UCSD-AML1 (cell line): ENCODE results near the gene ZP3.
"Not testable (repeated sequence)": the region's sequence is repeated elsewhere in the genome, so short reads cannot be mapped to it uniquely, and the experiment has no call there.

Source experiments
- DNase-seq: peaks from one replicate; lab custom pipeline; 2025; ENCODE audit not compliant: unreplicated experiment; lab: John Stamatoyannopoulos, UW

The ZP3 gene

DNA sequence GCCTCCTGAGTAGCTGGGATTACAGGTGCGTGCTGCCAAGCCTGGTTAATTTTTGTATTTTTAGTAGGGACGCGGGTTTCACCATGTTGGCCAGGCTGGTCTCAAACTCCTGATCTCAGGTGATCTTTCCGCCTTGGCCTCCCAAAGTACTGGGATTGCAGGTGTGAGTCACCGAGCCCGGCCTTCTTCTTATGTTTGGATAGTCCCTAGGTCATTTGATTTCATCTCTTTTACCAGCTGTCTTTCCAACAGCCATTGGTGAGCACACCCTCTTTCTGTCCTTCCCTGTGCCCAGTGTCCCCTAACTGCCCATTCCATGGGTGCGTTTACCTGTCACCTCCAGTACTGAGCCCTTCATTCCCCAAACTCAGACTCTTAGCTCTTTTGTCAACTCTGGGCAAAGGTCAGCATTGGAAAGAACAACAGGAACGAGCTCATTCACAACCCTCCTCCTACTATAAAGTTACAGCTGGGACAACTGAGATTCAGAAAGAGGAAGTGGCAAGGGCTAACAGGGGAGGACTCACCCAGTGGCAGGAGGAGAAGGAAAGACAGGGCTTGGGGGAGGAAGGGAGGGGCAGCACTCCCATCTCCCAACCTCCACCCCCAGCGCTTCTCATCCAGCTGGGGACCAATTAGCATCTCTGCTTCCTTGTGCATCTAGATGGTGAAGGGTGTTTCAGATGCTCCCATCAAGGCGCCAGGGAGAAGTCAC is 20.8 kb upstream of the ZP3 start:
- DNase-seq: peak; percentile 34

GRCh38 chr7:76405738-76406137 is 19.0 kb upstream of the ZP3 start:
- DNase-seq: no peak

DNA sequence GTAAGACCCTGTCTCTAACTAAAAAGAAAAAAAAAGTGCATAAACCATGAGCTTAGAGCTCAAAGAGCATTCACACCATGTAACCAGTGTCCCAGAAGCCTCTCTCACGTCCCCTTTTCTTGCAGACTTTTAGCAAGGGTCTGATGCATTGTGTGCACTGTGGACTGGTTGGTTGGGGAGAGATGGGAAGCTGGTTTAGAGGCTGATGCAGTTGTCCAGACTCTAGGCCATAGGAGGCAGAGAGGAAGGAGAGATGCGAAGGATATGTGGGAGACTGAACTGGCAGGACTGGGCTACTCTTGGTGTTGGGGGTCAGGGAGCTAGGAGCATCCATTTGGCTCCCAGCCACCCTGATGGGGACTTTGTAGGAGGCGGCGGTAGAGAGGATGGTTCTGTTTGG is 17.0 kb upstream of the ZP3 start:
- DNase-seq: no peak

- no peak for DNase-seq
Measured at GRCh38 chr7:76408121-76408560, 16.6 kb upstream of the ZP3 start.

- no peak for DNase-seq
Measured at GRCh38 chr7:76409537-76409936, 15.2 kb upstream of the ZP3 start, which contains the start of gene SSC4D. TSS of gene SSC4D (minus strand) at chr7:76409697. CDS start at chr7:76404439, 5,258 bp downstream.

- no peak for DNase-seq
Measured at GRCh38 chr7:76411626-76412025, 13.1 kb upstream of the ZP3 start.

- DNase-seq: no peak
Measured at GRCh38 chr7:76412249-76412648, 12.5 kb upstream of the ZP3 start.

DNA sequence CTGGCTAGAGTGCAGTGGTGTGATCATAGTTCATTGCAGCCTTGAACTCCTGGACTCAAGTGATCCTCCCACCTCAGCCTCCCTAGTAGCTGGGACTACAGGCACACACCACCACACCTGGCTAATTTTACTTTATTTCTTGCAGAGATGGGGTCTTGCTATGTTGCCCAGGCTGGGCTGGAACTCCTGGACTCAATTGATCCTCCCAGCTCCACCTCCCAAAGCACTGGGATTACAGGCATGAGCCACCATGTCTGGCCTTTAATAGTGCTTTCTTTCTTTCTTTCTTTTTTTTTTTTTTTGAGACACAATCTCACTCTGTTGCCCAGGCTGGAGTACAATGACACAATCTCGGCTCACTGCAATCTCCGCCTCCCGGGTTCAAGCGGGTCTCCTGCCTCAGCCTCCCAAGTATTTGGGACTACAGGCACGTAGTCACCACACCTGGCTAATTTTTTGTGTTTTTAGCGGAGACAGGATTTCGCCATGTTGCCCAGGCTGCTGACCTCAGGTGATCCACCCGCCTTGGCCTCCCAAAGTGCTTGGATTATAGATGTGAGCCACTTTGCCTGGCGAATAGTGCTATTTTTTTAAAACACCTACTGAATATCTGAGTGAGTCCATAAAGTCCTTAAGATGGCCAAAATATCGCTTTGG is 7.0 kb upstream of the ZP3 start:
- not testable (repeated sequence) for DNase-seq

GRCh38 chr7:76421097-76421496 is 3.7 kb upstream of the ZP3 start:
- not testable (repeated sequence) for DNase-seq

DNA sequence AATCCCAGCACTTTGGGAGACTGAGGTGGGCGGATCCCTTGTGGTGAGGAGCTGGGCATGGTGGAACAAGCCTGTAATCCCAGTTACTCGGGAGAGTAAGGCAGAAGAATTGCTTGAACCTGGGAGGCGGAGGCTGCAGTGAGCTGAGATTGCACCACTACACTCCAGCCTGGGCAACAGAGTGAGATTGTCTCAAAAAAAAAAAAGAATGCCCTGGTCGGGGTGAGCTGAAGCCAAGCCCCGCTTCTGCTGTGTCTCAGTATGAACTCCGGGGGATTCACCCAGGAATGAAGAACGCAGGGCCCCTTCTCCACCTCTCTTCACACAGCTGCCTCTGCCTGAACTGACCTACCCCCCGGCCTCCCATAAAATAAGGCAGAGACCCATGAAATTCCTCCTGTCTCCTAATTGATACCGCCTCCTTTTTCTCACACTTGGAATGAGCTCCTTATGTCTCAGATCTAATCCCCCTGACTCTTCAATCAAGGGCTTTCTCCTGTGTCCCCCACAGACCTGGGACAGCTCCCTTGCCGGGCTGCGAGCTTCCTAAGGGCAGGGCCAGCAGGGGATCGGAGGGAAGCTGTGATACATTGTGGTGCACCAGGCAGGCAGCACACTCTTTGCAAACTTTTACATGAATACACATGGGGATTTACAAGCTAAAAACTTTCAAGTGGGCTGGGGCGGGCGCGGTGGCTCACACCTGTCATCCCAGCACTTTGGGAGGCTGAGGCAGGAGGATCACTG is 911 bp upstream of the ZP3 start:
- DNase-seq: no peak

GRCh38 chr7:76425156-76425555 is 406 bp downstream of the ZP3 start:
- no peak for DNase-seq

- DNase-seq: not testable (repeated sequence)
Measured at GRCh38 chr7:76425558-76425957, 808 bp downstream of the ZP3 start.

DNA sequence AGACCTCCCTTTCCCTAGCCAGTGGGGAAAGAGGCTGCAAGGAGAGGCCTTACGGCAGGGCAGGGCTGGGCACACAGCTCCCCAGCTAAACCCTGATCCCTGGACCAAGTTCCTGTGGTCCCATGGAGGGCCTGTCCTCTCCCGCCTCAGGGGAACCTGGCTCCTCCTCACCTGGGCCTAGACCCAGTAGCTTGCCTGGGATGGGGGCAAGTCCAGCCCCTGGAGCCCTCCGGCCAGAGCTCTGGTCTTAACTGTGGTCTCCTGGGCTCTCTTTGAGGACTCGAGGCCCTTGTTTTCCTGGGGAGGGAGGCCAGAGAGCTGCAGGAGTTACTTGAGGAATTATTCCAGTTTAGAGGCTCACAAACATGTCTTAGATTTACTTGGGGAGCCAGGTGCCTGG is 1.5 kb downstream of the ZP3 start:
- no peak for DNase-seq

- no peak for DNase-seq
Measured at GRCh38 chr7:76427635-76428034, 2.9 kb downstream of the ZP3 start.

DNA sequence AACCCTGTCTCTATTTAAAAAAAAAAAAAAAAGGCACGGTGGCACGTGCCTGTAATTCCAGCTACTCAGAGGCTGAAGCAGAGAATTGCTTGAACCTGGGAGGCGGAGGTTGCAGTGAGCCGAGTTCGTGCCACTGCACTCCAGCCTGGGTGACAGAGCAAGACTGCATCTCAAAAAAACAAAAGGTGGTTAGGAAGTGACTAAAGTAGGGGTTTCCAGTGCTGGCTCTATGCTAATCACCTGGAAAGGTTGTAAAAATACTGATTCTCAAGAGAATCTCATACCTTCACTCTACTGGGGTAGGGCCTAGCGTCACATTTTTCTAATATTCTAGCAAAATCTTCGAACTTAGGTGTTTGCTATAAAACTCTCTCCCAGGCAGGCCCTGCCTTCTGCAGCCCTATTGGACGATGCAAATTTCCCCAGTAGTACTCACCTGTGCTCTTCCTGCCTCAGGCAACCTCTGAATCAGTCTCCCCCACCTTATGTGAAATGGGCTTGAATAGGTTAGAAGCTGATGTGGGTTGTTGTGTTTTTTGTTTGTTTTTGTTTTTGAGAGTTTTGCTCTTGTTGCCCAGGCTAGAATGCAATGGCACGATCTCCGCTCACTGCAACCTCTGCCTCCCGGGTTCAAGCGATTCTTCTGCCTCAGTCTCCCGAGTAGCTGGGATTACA is 3.5 kb downstream of the ZP3 start:
- no peak for DNase-seq

- peak; percentile 51 for DNase-seq
Measured at GRCh38 chr7:76428868-76429805, 4.4 kb downstream of the ZP3 start.

DNA sequence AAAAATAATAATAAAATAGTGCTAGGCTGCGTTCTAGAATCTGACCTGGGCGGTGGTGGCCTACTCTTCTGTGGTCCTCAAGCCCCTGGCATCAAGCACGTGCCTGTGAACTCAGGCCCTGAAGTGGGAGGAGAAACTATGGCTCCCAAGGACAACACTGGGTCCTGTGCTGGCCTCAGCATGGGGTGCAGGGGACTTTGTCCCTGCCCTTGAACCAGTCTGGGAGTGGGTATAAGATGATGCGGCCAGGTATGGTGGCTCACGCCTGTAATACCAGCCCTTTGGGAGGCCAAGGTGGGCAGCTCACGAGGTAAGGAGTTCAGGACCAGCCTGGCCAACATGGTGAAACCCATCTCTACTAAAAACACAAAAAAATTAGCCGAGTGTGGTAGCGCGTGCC is 5.5 kb downstream of the ZP3 start:
- DNase-seq: no peak

DNA sequence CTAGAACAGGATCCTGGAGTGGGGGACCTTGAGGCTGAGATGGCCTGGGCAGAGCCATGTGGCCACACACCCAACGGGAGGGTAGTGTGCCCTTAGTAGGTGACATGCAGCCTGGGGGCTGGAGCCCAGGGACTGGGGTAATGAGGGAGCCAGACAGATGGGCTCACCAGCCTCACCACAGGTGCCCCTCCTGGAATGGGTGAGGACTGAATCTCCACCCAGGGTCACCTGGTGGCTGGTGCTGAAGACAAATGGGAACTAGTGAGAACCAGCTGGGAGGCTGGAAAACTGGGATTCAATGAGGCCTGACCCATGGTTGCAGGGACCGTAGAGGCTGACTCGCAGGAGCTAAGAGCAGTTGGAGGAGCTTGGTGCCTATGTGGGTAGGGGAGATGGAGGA is 6.1 kb downstream of the ZP3 start:
- DNase-seq: no peak

DNA sequence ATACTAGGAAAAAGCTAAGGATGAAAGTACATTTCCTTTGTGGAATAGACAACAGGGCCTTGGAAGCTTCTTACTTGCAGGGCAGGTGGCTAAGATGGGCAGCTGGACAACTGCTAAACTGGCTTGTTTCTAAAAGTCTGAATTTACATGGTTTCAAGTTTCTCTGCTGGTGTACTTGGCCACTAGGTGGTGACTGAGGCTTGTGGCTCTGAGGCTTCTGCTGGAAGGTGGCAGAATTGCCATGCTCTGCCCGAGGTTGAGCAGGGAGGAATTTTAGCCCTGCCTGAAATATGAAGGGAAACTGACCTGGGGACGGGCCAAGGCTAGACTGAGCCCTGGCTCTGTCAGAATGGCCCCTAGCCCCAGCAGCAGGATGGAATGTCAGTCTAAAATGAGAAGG is 13.1 kb downstream of the ZP3 start:
- DNase-seq: peak; percentile 41
